GM19395 (cell line): ENCODE results near the gene MSH5.

Experiments used
- ATAC-seq: cut with Tn5 transposase; IDR thresholded peaks from one replicate; pipeline ENCODE4 v1.9.1; 2021; ENCODE audit warnings: mild to moderate bottlenecking, moderate library complexity; ENCODE audit not compliant: unreplicated experiment

Gene MSH5

GRCh38 chr6:31712296-31712695, 27.5 kb upstream of the MSH5 start:
- ATAC-seq: no peak

GRCh38 chr6:31713465-31713864, 26.3 kb upstream of the MSH5 start:
- no peak for ATAC-seq

- ATAC-seq: no peak
Observed at GRCh38 chr6:31713991-31714684, 25.7 kb upstream of the MSH5 start.

GRCh38 chr6:31715022-31715958, 24.5 kb upstream of the MSH5 start, which contains the start of gene LY6G6D:
Gene LY6G6D (plus strand): TSS chr6:31715348. CDS start chr6:31715356, 8 bp downstream.
- no peak for ATAC-seq

GRCh38 chr6:31717499-31718222, 22.1 kb upstream of the MSH5 start:
- no peak for ATAC-seq

GRCh38 chr6:31718265-31718664, 21.5 kb upstream of the MSH5 start:
- ATAC-seq: no peak

- no peak for ATAC-seq
Observed at GRCh38 chr6:31719001-31719400, 20.8 kb upstream of the MSH5 start.

GRCh38 chr6:31720196-31720770, 19.5 kb upstream of the MSH5 start:
- no peak for ATAC-seq

- ATAC-seq: no peak
Observed at GRCh38 chr6:31721351-31722020, 18.3 kb upstream of the MSH5 start, which contains the start of gene LY6G6C. Gene LY6G6C (minus strand): TSS chr6:31721746. CDS start chr6:31721679, 67 bp downstream.

GRCh38 chr6:31722173-31722572, 17.6 kb upstream of the MSH5 start:
- no peak for ATAC-seq

- ATAC-seq: no peak
Observed at GRCh38 chr6:31723245-31723979, 16.4 kb upstream of the MSH5 start, which contains the start of gene MPIG6B. Gene MPIG6B (plus strand): TSS chr6:31723373. CDS start chr6:31723384, 11 bp downstream.

- no peak for ATAC-seq
Observed at GRCh38 chr6:31723980-31724691, 15.7 kb upstream of the MSH5 start.

- no peak for ATAC-seq
Observed at GRCh38 chr6:31725502-31726350, 14.1 kb upstream of the MSH5 start.

GRCh38 chr6:31727034-31727716, 12.6 kb upstream of the MSH5 start:
- ATAC-seq: no peak

- ATAC-seq: no peak
Observed at GRCh38 chr6:31727717-31728671, 11.8 kb upstream of the MSH5 start.
